ENCODE measurements around the gene FXYD2.

Gene FXYD2

GRCh38 chr11:117795638-117796455 is 28.7 kb downstream of the FXYD2 start:
- no peak for DNase-seq

DNA sequence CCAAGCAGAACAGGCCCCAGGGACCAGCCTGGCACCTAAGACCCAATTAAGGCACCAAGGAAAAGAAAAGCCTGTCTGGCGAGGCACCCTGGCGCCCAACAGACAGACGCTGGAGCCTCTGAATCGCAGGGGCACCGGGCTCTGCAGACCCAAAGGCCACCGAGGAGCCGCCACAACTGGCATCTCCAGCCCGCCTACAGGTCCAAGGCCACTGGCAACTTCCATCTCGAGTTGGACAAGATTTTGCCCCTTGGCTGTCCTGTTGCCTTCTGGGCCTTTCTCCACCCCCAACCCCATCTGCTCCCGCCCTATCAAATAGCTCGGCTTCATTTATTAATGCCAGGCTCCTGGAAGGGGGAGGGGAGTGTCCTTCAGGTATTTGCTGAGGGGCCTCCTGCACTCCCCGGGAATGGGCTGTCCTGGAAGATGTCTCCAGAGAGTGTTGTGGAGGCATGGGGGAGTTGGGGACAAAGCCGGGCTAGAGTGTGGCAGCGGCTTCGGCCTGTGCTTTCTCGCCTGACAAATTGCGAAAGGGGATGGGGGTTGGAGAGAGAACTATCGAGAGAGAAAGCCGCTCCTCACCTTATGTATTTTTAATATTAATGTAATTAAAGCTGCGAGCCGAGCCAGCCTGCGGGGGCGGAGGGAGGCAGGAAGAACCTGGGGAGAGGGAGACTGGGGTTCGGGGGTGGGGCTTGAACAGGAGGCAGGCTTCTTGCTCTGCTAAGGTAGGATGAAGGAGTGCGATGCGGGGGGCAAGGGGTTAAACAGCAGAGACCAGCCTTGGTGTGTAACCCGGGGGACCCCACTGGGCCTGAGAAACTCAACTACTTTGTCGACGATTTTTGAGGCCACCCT is 29.5 kb downstream of the FXYD2 start:
- no peak for DNase-seq

GRCh38 chr11:117794135-117794534 is 30.4 kb downstream of the FXYD2 start:
- DNase-seq = no peak

DNA sequence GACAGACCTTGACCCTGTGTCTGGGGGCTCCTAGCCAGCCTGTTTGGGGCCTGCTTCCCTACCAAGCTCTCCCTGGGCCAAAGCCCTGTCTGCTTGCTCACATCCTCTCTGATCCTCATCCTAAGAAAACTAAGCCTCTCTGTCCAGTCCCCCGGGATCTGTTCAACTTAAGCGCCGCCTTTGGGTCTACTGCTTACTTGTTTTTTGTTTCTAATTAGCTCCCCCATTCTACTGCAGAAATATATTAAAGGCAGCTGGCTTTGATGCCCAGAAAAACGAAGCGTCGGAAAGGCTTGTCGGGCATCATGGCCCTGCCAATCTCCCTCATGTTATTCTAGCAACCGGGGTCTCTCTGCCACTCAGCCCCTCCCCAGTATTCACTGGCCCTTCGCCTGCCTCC is 31.0 kb downstream of the FXYD2 start:
- DNase-seq = no peak

- DNase-seq = no peak
Observed at GRCh38 chr11:117792992-117793391, 31.6 kb downstream of the FXYD2 start.

GRCh38 chr11:117792241-117792640 is 32.3 kb downstream of the FXYD2 start:
- no peak for DNase-seq

DNA sequence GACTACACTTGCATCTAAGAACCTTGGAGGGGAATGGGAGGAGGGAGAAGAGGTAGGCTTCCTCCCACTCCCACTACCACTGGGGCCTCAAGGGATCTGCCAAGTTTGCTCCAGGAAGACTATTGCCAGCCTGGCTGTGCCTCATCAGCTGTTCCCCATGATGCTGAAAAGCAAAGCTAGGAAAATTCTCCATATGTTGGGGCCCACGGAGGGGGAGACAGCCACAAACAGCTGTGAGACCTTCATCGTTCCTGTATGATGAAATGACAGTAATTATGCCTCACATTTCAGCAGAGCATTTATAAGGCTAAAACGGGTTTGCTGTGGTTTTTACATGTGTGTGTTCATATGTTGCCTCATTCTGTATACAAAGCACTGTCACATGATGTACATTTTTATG is 34.3 kb downstream of the FXYD2 start:
- DNase-seq = no peak

GRCh38 chr11:117789241-117789640 is 35.3 kb downstream of the FXYD2 start:
- DNase-seq = no peak

GRCh38 chr11:117786135-117786870 is 38.2 kb downstream of the FXYD2 start:
- DNase-seq = no peak

GRCh38 chr11:117782101-117782500 is 42.4 kb downstream of the FXYD2 start:
- no peak for DNase-seq

DNA sequence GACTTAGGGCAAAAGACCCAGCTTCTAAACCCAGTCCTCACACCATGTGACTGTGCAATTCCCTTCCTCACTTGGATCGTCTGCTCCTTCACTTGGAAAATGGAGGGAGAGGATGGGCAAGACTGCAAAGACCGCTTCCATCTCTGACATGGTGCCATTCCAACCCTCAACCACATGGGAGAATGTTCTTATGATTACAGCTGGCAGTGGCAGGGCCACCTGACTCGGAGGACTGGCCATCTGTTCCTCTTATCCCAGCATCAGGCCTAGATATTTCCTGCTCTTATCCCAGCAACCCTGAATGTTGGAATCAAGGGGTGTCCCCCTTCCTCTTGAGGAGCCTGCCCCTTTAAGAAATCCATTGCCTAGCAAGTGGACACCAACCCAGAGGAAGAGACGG is 42.9 kb downstream of the FXYD2 start:
- no peak for DNase-seq

GRCh38 chr11:117780456-117780855 is 44.1 kb downstream of the FXYD2 start:
- DNase-seq = no peak

DNA sequence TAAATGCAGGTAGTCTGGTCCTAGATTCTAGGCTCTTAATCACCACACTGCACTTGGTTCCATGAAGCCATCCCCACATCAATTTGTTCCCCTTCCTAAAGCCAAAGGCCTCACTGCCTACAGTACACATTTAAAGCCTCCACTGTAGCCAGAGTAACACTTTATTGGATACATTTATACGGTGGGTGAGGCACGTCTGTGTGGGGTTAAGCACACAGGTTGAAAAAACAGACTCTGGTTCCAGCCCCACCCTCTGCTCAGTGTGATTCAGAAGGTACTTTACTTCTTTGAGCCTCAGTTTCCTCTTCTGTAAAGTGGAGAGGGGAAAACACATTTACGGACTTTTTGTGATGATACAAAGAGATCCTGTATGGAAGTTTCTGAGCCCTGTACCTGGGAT is 50.0 kb downstream of the FXYD2 start:
- DNase-seq = no peak

- DNase-seq = no peak
Observed at GRCh38 chr11:117772360-117772759, 52.2 kb downstream of the FXYD2 start.

GRCh38 chr11:117771841-117772240 is 52.7 kb downstream of the FXYD2 start:
- DNase-seq = no peak

GRCh38 chr11:117771197-117771596 is 53.3 kb downstream of the FXYD2 start:
- no peak for DNase-seq

- no peak for DNase-seq
Observed at GRCh38 chr11:117770061-117770460, 54.5 kb downstream of the FXYD2 start.
